Natural killer cell (primary cell): Measurements from ENCODE around the gene PDE9A. TPM values are rescaled to one million over a fixed set of nuclear protein-coding genes. Genes with fewer than 3 reads are reported as not detected.

Experiments used
- ATAC-seq, 3 donors: fragments of 150-1000 bp in 2 of 3; fragments of 200-7000 bp in 1 of 3; cut with Tn5 transposase; 1 replicate in 1 of 3; 2 replicates in 2 of 3; pipeline ENCODE4 v1.10.0; 2021; ENCODE audit warnings: mild to moderate bottlenecking in 2 of 3, moderate library complexity in 2 of 3
- DNase-seq, 2 donors: peaks; one replicate each; pipeline versions ENCODE4 v3.0.0 to v3.0.0-alpha.2; 2013 to 2021; ENCODE audit warnings: mixed read lengths in 1 of 2
- H3K27ac ChIP-seq: one replicate; pipeline ENCODE4 v1.5.1; 2013; ENCODE audit warnings: mild to moderate bottlenecking, low read length
- H3K27me3 ChIP-seq: one replicate; pipeline ENCODE4 v1.6.1; 2013; ENCODE audit warnings: low read length; ENCODE audit not compliant: control insufficient read depth, insufficient read depth
- H3K36me3 ChIP-seq: one replicate; pipeline ENCODE4 v1.6.1; 2013; ENCODE audit warnings: low read length; ENCODE audit not compliant: control insufficient read depth, insufficient read depth
- H3K4me1 ChIP-seq: one replicate; pipeline ENCODE4 v1.6.1; 2013; ENCODE audit warnings: low read length; ENCODE audit not compliant: control insufficient read depth, insufficient read depth
- H3K4me3 ChIP-seq: one replicate; pipeline ENCODE4 v1.5.1; 2013; ENCODE audit warnings: low read length
- H3K9me3 ChIP-seq: one replicate; pipeline ENCODE4 v1.6.1; 2013; ENCODE audit warnings: low read length; ENCODE audit not compliant: control insufficient read depth, insufficient read depth
- H3K27ac Mint-ChIP-seq, 2 donors: one replicate each; pipeline ENCODE4 v1.8.0; 2022; ENCODE audit warnings: mild to moderate bottlenecking in 2 of 2, mixed read lengths in 2 of 2, moderate library complexity in 1 of 2
- H3K27me3 Mint-ChIP-seq, 2 donors: one replicate each; pipeline ENCODE4 v1.8.0; 2022; ENCODE audit warnings: low read depth in 2 of 2, mixed read lengths in 2 of 2
- H3K36me3 Mint-ChIP-seq: one replicate; pipeline ENCODE4 v1.8.0; 2022; ENCODE audit warnings: mixed read lengths
- H3K4me1 Mint-ChIP-seq, 2 donors: one replicate each; pipeline ENCODE4 v1.8.0; 2022; ENCODE audit warnings: mixed read lengths in 2 of 2
- H3K4me3 Mint-ChIP-seq: one replicate; pipeline ENCODE4 v1.8.0; 2022; ENCODE audit warnings: mild to moderate bottlenecking, moderate library complexity, mixed read lengths
- H3K9me3 Mint-ChIP-seq, 2 donors: one replicate each; pipeline ENCODE4 v1.8.0; 2022; ENCODE audit warnings: mixed read lengths in 2 of 2
- WGBS: methylation state at CpG from one replicate; pipeline ENCODE4 v1.1.7; 2013; ENCODE audit warnings: missing lambda C conversion rate; ENCODE audit not compliant: insufficient coverage; 5-methylcytosine and 5-hydroxymethylcytosine counted together
- intact Hi-C: fragments of 100-400 bp; cut with micrococcal nuclease; formaldehyde crosslinking; loops from one replicate; pipeline ENCODE4 v1.14.2; 2022
- total RNA-seq, 4 donors: library from RNA; stranded (reverse); fragments of 120-200 nt in 1 of 4; gene quantifications; one replicate each; pipeline versions ENCODE4 v1.2.3 to v1.2.4, GENCODE V29; 2013 to 2022
- TF ChIP-seq, protein P1 (sequence below): fragments of 200-600 bp; IDR thresholded peaks from one replicate; pipeline ENCODE4 v1.8.0; 2022; ENCODE audit warnings: antibody characterized with exemption

PDE9A gene
- total RNA-seq, 3 donors from 2014 or later (not counting 1 experiment from before 2014, with no cell fraction given), result 1.0 to 4.1 (median 1.2) TPM

DNA sequence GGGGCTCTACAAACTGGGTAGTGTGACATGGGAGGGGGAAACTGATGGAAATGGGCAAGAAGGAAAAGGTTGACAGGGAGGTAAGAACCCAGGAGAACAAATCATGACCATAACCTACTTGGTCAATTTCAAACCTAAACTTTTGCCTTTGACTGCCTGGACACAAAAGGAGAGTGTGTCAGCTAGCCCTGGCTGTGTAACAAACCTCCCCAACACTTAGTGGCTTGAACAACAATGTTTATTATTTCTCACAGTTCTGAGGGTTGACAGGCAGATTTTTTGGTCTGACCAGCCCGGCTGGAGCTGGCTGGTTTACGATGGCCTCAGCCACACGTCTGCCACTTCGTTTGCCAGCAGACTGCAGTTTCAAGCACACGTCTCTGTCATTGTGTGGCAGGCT, 133.5 kb downstream of the PDE9A start:
- TF ChIP-seq, protein P1, sequence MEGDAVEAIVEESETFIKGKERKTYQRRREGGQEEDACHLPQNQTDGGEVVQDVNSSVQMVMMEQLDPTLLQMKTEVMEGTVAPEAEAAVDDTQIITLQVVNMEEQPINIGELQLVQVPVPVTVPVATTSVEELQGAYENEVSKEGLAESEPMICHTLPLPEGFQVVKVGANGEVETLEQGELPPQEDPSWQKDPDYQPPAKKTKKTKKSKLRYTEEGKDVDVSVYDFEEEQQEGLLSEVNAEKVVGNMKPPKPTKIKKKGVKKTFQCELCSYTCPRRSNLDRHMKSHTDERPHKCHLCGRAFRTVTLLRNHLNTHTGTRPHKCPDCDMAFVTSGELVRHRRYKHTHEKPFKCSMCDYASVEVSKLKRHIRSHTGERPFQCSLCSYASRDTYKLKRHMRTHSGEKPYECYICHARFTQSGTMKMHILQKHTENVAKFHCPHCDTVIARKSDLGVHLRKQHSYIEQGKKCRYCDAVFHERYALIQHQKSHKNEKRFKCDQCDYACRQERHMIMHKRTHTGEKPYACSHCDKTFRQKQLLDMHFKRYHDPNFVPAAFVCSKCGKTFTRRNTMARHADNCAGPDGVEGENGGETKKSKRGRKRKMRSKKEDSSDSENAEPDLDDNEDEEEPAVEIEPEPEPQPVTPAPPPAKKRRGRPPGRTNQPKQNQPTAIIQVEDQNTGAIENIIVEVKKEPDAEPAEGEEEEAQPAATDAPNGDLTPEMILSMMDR, result no peak
- H3K9me3 ChIP-seq, result no peaks in the 10 kb centered on the region
- ATAC-seq, result no peak
- WGBS, result 93% methylated on average over 5 of the region's 5 CpGs
- no peak for DNase-seq
- H3K27me3 ChIP-seq, result no peaks in the 10 kb centered on the region
- no peaks in the 10 kb centered on the region for H3K27me3 Mint-ChIP-seq
- H3K4me1 ChIP-seq, result peaks cover 27% of the 10 kb centered on the region
- H3K36me3 Mint-ChIP-seq, result no peaks in the 10 kb centered on the region
- H3K36me3 ChIP-seq, result no peaks in the 10 kb centered on the region
- intact Hi-C loops, result no loop called here
- H3K27ac Mint-ChIP-seq, result no peak overlapping the region
- peaks cover 21 to 33% of the 10 kb centered on the region in 2 donors for H3K4me1 Mint-ChIP-seq
- no peaks in the 10 kb centered on the region for H3K9me3 Mint-ChIP-seq
- no peak overlapping the region for H3K4me3 ChIP-seq
- no peak overlapping the region for H3K27ac ChIP-seq
- no peak overlapping the region for H3K4me3 Mint-ChIP-seq

GRCh38 chr21:42787613-42788012, 134.2 kb downstream of the PDE9A start:
- H3K27me3 Mint-ChIP-seq, result no peaks in the 10 kb centered on the region
- DNase-seq, result no peak
- H3K36me3 ChIP-seq, result no peaks in the 10 kb centered on the region
- WGBS, result 95% methylated on average over 4 of the region's 4 CpGs
- no peaks in the 10 kb centered on the region for H3K36me3 Mint-ChIP-seq
- TF ChIP-seq, protein P1, result no peak
- intact Hi-C loops, result no loop called here
- no peaks in the 10 kb centered on the region for H3K27me3 ChIP-seq
- no peak overlapping the region for H3K27ac ChIP-seq
- H3K4me3 Mint-ChIP-seq, result no peak overlapping the region
- no peak for ATAC-seq
- no peaks in the 10 kb centered on the region for H3K9me3 Mint-ChIP-seq
- peaks cover 24% of the 10 kb centered on the region for H3K4me1 ChIP-seq
- peaks cover 16 to 26% of the 10 kb centered on the region in 2 donors for H3K4me1 Mint-ChIP-seq
- H3K9me3 ChIP-seq, result no peaks in the 10 kb centered on the region
- H3K4me3 ChIP-seq, result no peak overlapping the region
- H3K27ac Mint-ChIP-seq, result no peak overlapping the region

DNA sequence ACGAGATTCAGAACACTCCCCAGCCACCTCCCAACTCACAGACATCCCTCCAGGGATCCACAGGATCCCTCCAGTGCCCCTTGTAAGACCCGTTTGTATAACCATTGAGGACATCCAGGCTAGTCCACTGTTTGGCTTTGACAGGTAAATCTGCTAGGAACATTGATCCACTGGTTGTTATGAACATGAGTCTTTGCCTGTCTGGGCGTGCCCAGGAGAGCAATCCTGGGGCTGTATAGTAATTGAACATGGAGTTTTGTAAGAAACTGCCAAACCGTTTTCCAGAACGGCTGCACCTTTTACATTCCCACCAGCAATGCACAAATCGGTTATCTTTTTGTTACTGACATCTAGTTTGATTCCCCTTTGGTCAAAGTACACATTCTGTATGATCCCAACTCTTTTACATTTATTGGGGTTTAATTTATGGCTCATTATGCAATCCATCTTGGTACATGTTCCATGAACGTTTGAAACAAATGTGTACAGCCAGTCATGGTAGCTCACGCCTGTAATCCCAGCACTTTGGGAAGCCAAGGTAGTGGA, 137.2 kb downstream of the PDE9A start:
- Mint-ChIP-seq H3K27me3 (peaks cover 0 to 11% of the 10 kb centered on the region in 2 donors), H3K4me3 (no peak overlapping the region), H3K4me1 (no peaks in the 10 kb centered on the region), H3K36me3 (no peaks in the 10 kb centered on the region), H3K27ac (no peak overlapping the region), H3K9me3 (no peaks in the 10 kb centered on the region)
- no peaks in the 10 kb centered on the region for H3K36me3 ChIP-seq
- TF ChIP-seq, protein P1, result no peak
- H3K4me3 ChIP-seq, result no peak overlapping the region
- H3K27ac ChIP-seq, result no peak overlapping the region
- no peaks in the 10 kb centered on the region for H3K4me1 ChIP-seq
- ATAC-seq (no peak), DNase-seq (no peak)
- intact Hi-C loops, result no loop called here
- no peaks in the 10 kb centered on the region for H3K9me3 ChIP-seq
- 89% methylated on average over 8 of the region's 8 CpGs for WGBS
- H3K27me3 ChIP-seq, result no peaks in the 10 kb centered on the region

GRCh38 chr21:42793774-42794173, 140.4 kb downstream of the PDE9A start:
- H3K36me3 Mint-ChIP-seq, result no peaks in the 10 kb centered on the region
- no peak overlapping the region for H3K27ac Mint-ChIP-seq

More at GRCh38 chr21:42793774-42794173, 140.4 kb downstream of the PDE9A start:
- intact Hi-C loops, result no loop called here
- H3K4me3 Mint-ChIP-seq, result no peak overlapping the region
- no peak for DNase-seq
- no peak overlapping the region for H3K27ac ChIP-seq
- WGBS, result 93% methylated on average over 7 of the region's 7 CpGs
- H3K9me3 Mint-ChIP-seq, result no peaks in the 10 kb centered on the region
- no peak for ATAC-seq
- H3K27me3 ChIP-seq, result no peaks in the 10 kb centered on the region
- H3K36me3 ChIP-seq, result no peaks in the 10 kb centered on the region
- no peaks in the 10 kb centered on the region for H3K4me1 ChIP-seq
- no peak overlapping the region for H3K4me3 ChIP-seq
- no peaks in the 10 kb centered on the region for H3K4me1 Mint-ChIP-seq
- H3K27me3 Mint-ChIP-seq, result peaks cover 0 to 11% of the 10 kb centered on the region in 2 donors
- no peaks in the 10 kb centered on the region for H3K9me3 ChIP-seq
- TF ChIP-seq, protein P1, result no peak
